Epidermal melanocyte (primary cell): ENCODE data around the gene DGKD.
"Not testable (repeated sequence)": the region's sequence is repeated elsewhere in the genome, so short reads cannot be mapped to it uniquely, and the experiment has no call there.

Experiments used
- DNase-seq: peaks from one replicate; pipeline ENCODE4 v3.0.0; 2011; ENCODE audit warnings: low spot score; ENCODE audit not compliant: insufficient read length

The DGKD gene

DNA sequence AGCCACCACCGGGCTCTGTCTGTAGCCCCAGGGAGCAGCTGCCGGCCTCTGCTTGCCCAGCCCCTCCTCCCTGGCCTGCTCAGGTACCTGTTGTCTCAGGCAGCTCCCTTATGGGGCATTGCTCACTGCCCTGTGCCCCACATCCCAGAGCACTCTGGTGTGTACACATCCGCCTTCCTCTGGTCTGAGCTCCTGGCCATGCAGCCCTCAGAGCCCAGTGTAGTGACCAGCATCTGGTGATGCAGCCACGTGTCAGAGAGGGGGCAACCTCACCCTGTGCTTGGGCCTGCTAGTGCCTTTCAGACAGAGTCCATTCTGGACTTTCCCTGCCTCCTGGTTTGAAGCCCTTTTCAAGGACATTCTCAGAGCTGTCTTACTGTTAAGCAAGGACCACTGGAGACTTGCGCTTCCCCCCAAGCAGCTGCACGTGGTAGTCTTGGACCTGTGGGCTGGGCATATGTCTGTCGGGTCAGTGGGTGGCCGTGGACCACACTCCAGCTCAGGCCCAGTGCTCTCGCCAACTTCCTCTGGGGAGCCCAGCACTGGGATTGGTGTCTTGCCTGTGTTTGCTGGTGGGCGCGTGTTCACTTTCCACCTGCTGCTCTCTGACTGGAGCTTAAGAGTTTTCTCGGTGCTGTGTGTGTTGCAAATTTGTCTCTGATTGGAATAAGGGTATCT, 30.7 kb downstream of the DGKD start:
- DNase-seq: no peak

DNA sequence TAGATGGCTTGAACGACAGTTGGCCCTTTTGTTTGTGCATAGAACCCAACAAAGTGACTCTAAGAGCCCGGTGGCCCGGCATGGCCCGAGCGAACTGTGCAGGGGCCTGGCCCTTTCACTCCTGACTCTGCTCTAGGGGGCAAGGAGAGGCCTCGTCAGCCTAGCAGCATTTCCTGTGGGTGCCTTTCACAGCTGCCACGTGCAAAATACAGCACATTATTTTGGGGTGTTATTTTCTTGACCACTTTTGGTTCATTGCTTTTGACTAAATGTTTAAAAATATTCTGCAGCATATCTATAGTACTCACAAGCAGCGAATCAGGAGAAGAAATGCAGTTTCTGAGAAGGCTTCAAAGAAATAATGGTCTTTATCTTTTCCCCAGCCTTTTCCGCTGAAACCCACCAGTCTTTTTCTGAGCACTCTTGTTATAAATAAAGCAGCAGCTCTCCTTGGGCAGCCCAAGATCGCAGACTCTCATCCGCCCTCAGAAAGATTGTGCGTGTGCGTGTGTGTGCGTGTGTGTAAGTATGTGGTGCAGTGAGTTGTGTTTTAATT, 31.3 kb downstream of the DGKD start:
- DNase-seq: no peak

DNA sequence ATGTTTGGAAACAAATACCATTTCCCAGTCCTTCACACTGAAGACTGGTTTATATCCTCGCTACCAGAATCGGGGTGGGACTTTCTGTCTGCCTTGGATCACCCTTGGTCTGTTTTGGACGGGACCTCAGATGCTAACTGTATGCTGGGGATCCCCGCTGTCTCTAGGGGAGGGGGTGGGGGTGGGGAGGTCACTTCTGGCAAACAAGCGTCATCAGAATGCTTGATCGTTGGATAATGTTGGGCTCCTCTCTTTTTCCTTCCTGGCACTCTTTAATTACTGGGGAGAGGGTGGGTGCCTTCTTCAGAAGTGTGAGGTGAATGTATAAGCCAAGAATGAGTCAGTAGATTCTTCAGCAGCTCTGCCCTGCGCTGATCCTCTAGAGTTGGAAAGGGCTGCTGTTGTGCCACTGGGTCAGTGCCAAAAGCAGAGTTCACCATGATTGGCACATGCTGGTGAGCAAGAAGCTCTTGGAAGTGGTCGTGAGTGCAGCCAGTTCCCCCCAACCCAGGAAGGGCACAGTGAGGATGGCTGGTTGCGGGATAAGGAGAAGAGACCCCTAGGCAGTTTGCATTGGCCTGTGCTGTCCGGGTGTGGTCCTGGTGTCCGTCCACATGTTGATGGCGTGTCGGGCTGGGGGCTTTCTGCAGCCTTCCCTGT, 32.2 kb downstream of the DGKD start:
- DNase-seq: no peak

GRCh38 chr2:233387225-233387624, 32.9 kb downstream of the DGKD start:
- DNase-seq: no peak

GRCh38 chr2:233387667-233388528, 33.6 kb downstream of the DGKD start:
- peak; percentile 54 for DNase-seq

DNA sequence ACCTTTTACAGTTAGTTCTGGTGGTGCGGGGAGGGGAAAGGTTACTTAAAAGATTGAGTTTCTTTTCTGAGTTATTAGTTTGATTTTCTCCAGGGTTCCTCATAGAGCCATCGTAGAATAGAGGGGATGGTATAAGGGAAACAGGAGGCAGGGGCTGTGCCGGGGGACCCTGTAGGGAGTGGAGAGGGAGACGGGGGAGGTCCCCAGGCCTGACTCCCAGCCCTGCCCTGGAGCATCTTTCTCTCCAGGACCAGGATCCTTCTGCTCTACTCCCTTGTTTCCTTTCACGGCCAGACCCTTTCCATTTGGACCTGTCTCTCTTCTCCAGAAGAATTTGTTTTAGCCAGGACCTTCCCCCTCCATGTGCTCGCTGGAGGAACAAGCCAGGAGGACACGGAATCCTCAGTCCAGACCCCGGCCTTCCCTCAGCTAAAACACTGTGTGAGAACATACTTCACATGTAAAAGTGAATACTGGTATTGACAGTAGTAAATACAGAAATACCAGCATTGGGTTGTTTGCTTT, 35.4 kb downstream of the DGKD start:
- no peak for DNase-seq

- DNase-seq: no peak
These were observed 41.4 kb downstream of the DGKD start for GRCh38 chr2:233395687-233396086.

GRCh38 chr2:233396726-233397665, 42.7 kb downstream of the DGKD start:
- not testable (repeated sequence) for DNase-seq

DNA sequence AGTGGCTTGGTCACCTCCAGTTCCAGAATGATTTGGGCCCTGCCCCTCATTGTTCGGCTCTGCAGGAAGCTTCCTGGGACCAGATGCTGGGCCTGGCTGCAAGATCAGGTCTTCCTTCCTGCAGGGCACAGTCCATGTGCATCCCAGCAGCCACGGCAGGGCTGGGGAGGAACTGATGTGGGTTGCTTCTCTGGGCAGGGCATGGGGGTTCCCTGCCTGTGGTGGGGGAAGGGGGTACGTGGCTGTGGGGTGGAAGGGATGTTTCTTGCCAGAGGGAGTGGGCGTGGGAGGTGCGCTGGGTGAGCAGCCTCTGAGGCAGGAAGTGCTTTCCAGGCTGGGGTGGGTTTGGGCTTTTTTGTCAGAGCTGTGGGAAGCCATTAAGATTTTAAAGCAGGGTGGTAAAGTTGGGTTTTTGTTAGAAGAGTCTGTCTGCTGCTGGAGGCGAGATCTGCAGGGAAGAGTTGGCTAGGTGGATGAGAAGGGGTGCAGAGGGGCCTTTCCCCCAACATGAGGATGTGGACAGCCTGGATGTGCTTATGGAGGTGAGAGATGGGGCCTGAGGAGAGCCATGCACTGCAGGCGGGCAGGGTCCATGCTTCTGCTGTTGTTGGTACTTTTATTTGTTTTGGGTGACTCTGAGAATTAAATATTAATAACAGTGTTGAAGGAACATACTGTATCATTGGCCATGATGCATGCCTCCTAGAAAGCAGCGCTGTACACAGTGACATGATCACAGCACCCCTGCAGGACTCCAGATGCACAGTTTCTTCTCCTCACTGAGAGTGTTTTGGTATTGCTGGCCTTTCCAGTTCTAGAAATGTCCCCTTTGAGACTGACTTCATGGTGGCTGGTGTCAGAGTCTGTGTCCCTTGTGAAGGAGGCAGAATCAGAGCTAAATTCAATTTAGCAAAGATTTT, 45.3 kb downstream of the DGKD start:
- DNase-seq: no peak

GRCh38 chr2:233400341-233400740, 46.0 kb downstream of the DGKD start:
- no peak for DNase-seq

DNA sequence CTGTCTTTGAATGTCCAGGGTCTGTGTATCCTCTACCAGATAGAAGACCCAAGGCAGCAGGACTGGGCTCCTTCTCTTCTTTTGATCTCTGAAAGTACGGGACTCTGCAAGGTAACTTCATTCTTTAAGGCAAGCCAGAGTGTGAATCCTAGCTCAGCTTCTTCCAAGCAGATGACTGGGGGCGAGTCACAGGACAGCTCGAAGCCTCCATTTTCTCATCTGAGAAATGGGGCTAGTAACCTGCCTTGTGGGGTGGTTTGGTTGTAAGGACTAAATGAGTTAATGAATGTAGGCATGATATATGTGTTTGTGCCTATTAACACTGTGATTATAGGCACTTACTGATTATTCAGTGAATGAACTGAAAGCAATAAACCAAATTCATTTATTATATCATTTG, 46.7 kb downstream of the DGKD start:
- no peak for DNase-seq

DNA sequence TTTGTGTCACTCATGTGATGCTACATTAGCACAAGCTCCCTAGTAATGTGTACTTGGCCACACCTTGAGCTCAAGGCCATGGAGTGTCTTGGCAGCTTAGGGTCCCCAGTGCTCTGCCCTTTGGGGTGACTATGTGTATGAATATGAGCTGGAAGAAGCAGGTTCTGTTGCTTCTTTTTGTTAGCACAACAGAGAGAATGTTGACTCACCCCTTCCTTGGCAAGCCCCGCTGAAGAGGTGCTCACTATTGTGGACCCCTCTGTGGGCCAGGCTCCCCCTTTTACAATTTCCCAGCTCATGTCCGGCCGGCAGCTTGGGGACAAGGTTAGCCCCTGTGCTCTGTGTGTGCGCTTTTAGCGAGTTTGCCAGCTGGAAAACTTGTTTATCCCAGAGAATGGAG, 48.1 kb downstream of the DGKD start:
- DNase-seq: no peak

DNA sequence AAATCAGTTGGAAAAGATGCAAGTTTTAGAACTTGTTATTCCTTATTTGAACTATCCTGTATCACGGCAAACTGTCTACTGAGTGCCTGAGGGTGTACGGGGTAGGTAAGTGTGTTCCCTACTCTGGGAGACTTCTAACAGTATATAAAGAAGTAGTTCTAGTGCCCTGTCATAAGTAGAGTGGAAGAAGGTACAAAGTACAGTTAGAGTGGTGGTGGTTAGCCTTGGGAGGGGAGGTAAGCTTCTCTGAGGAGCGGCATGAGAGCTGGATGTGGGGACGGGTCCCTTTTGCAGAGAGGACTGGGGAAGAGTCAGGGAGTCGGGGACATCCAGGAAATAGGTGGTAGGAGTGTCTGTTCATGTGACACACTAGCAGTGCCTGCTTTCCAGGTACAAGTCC, 48.5 kb downstream of the DGKD start:
- DNase-seq: no peak

DNA sequence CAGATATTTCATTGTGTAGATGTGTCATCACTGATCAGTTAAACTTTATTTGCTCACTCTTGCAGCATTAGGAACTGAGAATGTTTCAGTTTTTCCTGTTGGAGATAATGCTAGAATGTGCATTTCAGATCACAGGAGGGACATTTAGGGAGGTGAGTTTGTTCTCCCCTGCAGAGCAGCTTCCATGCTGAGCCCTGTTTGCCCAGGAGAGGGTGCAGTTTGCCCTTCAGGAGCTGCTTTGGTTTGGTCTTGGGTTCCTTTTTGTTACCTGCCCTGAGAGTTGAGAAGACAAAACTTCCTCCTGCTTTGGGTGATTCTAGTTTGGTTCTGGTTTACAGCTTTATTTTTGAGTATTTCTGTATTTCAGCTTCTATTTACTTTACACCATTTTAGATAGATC, 49.9 kb downstream of the DGKD start:
- no peak for DNase-seq

DNA sequence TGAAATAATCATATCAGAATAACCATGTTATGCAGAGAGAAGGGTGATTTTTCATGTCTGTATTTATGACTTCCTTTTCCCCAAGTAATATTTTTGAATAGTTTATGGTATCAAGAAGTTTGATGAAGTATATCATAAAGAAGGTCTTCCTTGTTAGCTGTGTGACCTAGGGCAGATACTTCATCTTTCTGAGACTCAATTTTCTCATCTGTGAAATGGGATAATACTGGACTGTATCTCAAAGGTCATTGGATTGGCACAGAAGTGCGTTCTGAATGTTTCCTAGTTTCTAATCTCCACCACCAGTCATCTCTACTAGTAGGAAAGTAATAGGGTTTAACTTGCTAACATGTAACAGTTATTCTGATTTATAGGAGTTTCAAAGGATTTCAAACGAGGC, 52.6 kb downstream of the DGKD start:
- no peak for DNase-seq

DNA sequence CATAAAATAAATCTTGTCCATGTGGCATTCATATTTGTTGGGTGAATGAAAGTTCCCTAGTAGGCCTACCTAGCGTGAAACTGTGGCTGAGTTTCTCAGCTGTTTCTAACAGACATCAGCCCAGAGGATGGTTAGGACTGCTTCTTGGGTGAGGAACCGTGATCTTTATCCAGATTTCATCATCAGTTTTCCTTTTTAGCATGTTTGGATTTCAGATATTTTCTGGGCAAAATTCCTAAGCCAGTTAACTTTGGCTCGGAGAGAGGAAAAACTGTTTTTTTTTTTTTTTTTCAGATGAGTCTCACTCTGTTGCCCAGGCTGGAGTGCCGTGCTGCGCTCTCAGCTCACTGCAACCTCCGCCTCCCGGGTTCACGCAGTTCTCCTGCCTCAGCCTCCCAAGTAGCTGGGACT, 53.5 kb downstream of the DGKD start:
- DNase-seq: no peak

GRCh38 chr2:233408366-233409285, 54.3 kb downstream of the DGKD start:
- no peak for DNase-seq

GRCh38 chr2:233409286-233409991, 55.1 kb downstream of the DGKD start:
- no peak for DNase-seq
